Tibial nerve (tissue), 4 donors: ENCODE data around the gene GTF3C1. TPM values are rescaled to one million over a fixed set of nuclear protein-coding genes. Genes with fewer than 3 reads are reported as not detected.

Source experiments
- DNase-seq, 2 donors: peaks; one replicate each; pipeline ENCODE4 v3.0.0-alpha.2; 2019; ENCODE audit warnings: low spot score in 2 of 2
- H3K27ac ChIP-seq, 4 donors: fragments of 200-600 bp; sonication (generic) in 3 of 4; one replicate each; pipeline ENCODE4 v1.5.1; 2017 to 2019; ENCODE audit warnings: mild to moderate bottlenecking in 1 of 4
- H3K27me3 ChIP-seq, 2 donors: fragments of 200-600 bp; sonication (generic) in 1 of 2; one replicate each; pipeline versions ENCODE4 v1.5.1 to v1.6.0; 2017 to 2019
- H3K36me3 ChIP-seq, 3 donors: fragments of 200-600 bp; sonication (generic); one replicate each; pipeline ENCODE4 v1.5.1; 2018 to 2019
- H3K4me1 ChIP-seq, 4 donors: fragments of 200-600 bp; sonication (generic) in 3 of 4; one replicate each; pipeline ENCODE4 v1.5.1; 2017 to 2019
- H3K4me3 ChIP-seq, 4 donors: fragments of 200-600 bp; sonication (generic) in 3 of 4; one replicate each; pipeline ENCODE4 v1.5.1; 2017 to 2019; ENCODE audit warnings: mild to moderate bottlenecking in 1 of 4, moderate library complexity in 1 of 4
- H3K9me3 ChIP-seq, 4 donors: fragments of 200-600 bp; sonication (generic) in 3 of 4; one replicate each; pipeline ENCODE4 v1.5.1; 2017 to 2019
- EP300 ChIP-seq, 2 donors: sonication (generic); formaldehyde crosslinking; IDR thresholded peaks; one replicate each; pipeline ENCODE4 v1.6.1; 2017; ENCODE audit warnings: antibody characterized with exemption in 2 of 2, mild to moderate bottlenecking in 1 of 2
- POLR2A ChIP-seq, 2 donors: fragments of 450-650 bp; IDR thresholded peaks; one replicate each; pipeline ENCODE4 v1.6.1; 2017; ENCODE audit warnings: antibody characterized with exemption in 2 of 2, mild to moderate bottlenecking in 2 of 2, moderate library complexity in 2 of 2
- WGBS, 2 donors: methylation state at CpG; one replicate each; pipeline ENCODE4 v1.1.5; 2018; 5-methylcytosine and 5-hydroxymethylcytosine counted together
- total RNA-seq, 4 donors: library from RNA; depleted of rRNA; stranded (reverse); fragments of >200 nt; gene quantifications; one replicate each; pipeline ENCODE4 v1.1.0, GENCODE V29; 2016
- TF ChIP-seq, protein P1 (sequence below), 5 experiments: fragments of 200-600 bp in 3 of 5; fragments of 450-650 bp in 2 of 5; sonication (generic) in 3 of 5; IDR thresholded peaks; one replicate each; pipeline ENCODE4 v1.5.1; 2016 to 2019; ENCODE audit warnings: antibody characterized with exemption in 5 of 5, mild to moderate bottlenecking in 3 of 5, moderate library complexity in 2 of 5

The GTF3C1 gene
- total RNA-seq, 4 donors from 2014 or later, result 66.7 to 92.4 (median 69.9) TPM

DNA sequence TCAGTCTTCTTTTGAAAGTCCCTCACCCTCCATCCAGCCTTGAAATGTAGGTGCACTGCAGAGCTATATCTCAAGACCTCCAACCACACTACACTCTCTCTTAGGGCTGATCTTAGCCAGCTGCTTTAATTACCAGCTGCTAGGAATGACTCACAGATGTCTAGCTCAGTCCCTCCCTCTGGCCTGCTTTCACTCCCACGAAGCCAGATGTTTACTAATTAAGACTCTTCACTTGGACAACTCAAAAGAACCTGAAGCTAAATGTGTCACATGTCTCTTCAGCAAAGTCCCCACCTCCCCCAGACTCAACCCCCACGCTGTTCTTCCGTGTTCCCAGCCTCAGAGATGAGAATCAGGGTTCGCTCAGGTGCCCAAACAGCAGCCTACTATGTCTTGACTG lies 2.6 kb downstream of the GTF3C1 start:
- TF ChIP-seq POLR2A (IDR thresholded peaks at IDR 0.05) (no peak), EP300 (IDR thresholded peaks at IDR 0.05) (no peak)
- TF ChIP-seq, protein P1, sequence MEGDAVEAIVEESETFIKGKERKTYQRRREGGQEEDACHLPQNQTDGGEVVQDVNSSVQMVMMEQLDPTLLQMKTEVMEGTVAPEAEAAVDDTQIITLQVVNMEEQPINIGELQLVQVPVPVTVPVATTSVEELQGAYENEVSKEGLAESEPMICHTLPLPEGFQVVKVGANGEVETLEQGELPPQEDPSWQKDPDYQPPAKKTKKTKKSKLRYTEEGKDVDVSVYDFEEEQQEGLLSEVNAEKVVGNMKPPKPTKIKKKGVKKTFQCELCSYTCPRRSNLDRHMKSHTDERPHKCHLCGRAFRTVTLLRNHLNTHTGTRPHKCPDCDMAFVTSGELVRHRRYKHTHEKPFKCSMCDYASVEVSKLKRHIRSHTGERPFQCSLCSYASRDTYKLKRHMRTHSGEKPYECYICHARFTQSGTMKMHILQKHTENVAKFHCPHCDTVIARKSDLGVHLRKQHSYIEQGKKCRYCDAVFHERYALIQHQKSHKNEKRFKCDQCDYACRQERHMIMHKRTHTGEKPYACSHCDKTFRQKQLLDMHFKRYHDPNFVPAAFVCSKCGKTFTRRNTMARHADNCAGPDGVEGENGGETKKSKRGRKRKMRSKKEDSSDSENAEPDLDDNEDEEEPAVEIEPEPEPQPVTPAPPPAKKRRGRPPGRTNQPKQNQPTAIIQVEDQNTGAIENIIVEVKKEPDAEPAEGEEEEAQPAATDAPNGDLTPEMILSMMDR (IDR thresholded peaks at IDR 0.05), result no peak
- Histone ChIP-seq H3K4me3 (no peak overlapping the region), H3K4me1 (peaks cover 0 to 47% (median 27%) of the 10 kb centered on the region in 4 donors), H3K36me3 (peaks cover 0 to 40% (median 24%) of the 10 kb centered on the region in 3 donors), H3K27me3 (no peaks in the 10 kb centered on the region), H3K27ac (no peak overlapping the region), H3K9me3 (no peaks in the 10 kb centered on the region)
- DNase-seq, result no peak
- 64 to 73% methylated on average over 4 of the region's 4 CpGs for WGBS, 2 donors

DNA sequence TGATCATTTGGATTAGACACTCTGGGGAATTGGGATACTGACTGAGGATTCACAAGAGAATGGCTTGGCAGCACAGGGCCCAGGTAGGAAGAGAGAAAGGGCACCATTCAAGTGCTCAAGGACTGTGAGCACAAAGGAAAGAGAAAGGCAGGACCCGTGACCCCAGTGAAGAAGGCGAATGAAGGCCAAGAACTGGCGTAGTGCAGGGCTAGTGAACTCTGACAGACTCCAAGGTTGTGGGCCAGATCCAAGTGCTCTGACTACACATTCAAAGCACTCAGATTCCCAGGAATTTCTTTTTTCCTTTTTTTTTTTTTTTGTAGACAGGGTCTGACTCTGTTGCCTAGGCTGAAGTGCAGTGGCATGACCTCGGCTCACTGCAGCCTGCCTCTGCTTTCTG lies 5.0 kb downstream of the GTF3C1 start:
- no peak overlapping the region for H3K4me3 ChIP-seq
- H3K4me1 ChIP-seq, result peaks cover 0 to 36% (median 20%) of the 10 kb centered on the region in 4 donors
- H3K36me3 ChIP-seq, result peaks cover 0 to 64% (median 36%) of the 10 kb centered on the region in 3 donors
- no peak overlapping the region for H3K27ac ChIP-seq
- 77 to 81% methylated on average over 4 of the region's 4 CpGs for WGBS, 2 donors
- H3K27me3 ChIP-seq, result no peaks in the 10 kb centered on the region
- no peak for DNase-seq
- TF ChIP-seq EP300 (IDR thresholded peaks at IDR 0.05), result no peak
- TF ChIP-seq, protein P1 (IDR thresholded peaks at IDR 0.05), result no peak
- H3K9me3 ChIP-seq, result no peaks in the 10 kb centered on the region

DNA sequence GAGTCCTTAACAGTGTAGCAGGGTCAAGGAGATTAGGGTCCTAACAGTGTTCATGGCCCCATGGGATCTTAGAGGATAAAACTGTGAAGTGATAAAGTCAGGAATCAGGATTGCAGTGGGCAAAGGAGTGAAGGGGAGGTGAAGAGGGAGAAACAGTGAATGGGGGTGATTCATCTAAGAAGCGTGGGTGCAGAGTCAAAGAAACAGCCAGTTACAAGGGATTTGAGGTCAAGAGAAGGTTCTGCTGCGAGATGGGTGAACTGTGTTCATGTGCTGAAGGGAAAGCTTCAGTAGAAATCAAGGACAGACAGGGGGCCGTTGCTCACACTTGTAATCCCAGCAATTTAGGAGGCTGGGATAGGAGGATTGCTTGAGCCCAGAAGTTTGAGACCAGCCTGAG lies 5.9 kb downstream of the GTF3C1 start:
- WGBS, 2 donors, result 63 to 67% methylated on average over 3 of the region's 3 CpGs
- Histone ChIP-seq H3K9me3 (no peaks in the 10 kb centered on the region), H3K4me3 (no peak overlapping the region), H3K4me1 (peaks cover 0 to 32% (median 16%) of the 10 kb centered on the region in 4 donors), H3K27me3 (no peaks in the 10 kb centered on the region), H3K36me3 (peaks cover 0 to 72% (median 36%) of the 10 kb centered on the region in 3 donors), H3K27ac (no peak overlapping the region)
- DNase-seq, result no peak
- TF ChIP-seq, protein P1 (IDR thresholded peaks at IDR 0.05), result no peak
- TF ChIP-seq EP300 (IDR thresholded peaks at IDR 0.05) (no peak), POLR2A (IDR thresholded peaks at IDR 0.05) (no peak)

DNA sequence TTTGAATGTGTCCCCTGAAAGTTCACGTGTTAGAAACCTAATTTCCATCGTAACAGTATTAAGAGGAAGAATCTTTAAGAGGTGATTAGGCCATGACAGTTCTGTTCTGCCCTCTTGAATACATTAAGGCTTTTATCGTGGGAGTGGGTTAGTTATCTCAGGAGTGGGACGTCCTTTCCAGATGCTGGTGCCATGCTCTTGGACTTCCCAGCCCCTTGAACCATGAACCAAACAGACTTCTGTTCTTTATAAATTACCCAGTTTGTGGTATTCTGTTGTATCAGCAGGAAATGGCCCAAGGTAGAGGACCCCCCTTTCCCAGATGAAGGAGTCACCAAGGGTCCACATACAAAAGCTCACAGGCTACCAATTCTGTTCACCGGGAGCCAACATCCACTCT lies 10.1 kb downstream of the GTF3C1 start:
- H3K4me1 ChIP-seq, result peaks cover 0 to 7% (median 0%) of the 10 kb centered on the region in 4 donors
- no peak for DNase-seq
- H3K4me3 ChIP-seq, result no peak overlapping the region
- H3K9me3 ChIP-seq, result no peaks in the 10 kb centered on the region
- peaks cover 0 to 99% (median 47%) of the 10 kb centered on the region in 3 donors for H3K36me3 ChIP-seq
- 76% methylated on average over 5 of the region's 5 CpGs for WGBS, 2 donors
- no peak overlapping the region for H3K27ac ChIP-seq
- TF ChIP-seq POLR2A (IDR thresholded peaks at IDR 0.05) (no peak), EP300 (IDR thresholded peaks at IDR 0.05) (no peak)
- TF ChIP-seq, protein P1 (IDR thresholded peaks at IDR 0.05), result no peak
- no peaks in the 10 kb centered on the region for H3K27me3 ChIP-seq

DNA sequence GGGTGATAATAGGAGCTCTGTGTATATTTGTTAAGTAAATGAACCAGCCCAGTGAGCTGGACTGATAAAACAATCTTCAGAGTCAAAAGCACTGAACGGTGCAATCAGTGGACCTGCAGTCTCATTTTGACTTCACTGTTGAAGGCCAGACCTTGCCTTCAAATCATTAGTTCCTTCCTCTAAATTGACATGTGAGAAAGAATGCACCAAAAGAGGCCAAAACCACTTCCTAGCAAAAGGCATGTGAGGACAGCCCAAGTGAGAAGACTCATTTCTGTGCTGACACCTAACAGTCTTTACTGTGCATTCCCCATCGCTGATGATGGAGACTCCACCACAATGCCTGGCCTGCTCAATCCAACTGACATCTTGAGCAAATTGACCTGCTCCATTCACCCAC lies 10.6 kb downstream of the GTF3C1 start:
- no peaks in the 10 kb centered on the region for H3K9me3 ChIP-seq
- no peaks in the 10 kb centered on the region for H3K27me3 ChIP-seq
- DNase-seq, result no peak
- H3K4me3 ChIP-seq, result no peak overlapping the region
- WGBS, 2 donors, result 74 to 80% methylated on average over 2 of the region's 2 CpGs
- H3K36me3 ChIP-seq, result peaks cover 0 to 99% (median 42%) of the 10 kb centered on the region in 3 donors
- H3K4me1 ChIP-seq, result peaks cover 0 to 7% (median 0%) of the 10 kb centered on the region in 4 donors
- no peak overlapping the region for H3K27ac ChIP-seq
- TF ChIP-seq, protein P1 (IDR thresholded peaks at IDR 0.05), result no peak
- TF ChIP-seq POLR2A (IDR thresholded peaks at IDR 0.05) (no peak), EP300 (IDR thresholded peaks at IDR 0.05) (no peak)
